MM.1S (cell line): ENCODE measurements around the gene ADCY10.

ENCODE experiments used
- CTCF ChIP-seq: fragments of 300-600 bp; sonication (generic); IDR thresholded peaks from 2 replicates; pipeline ENCODE4 v1.5.1; 2016; ENCODE audit warnings: antibody characterized with exemption, low read length, mixed read lengths
- EZH2 ChIP-seq: fragments of 300-600 bp; sonication (generic); optimal IDR thresholded peaks from 2 replicates; pipeline ENCODE3; 2017; ENCODE audit warnings: low read depth, mild to moderate bottlenecking, antibody characterized with exemption, low read length, mixed read lengths
- EZH2phosphoT487 ChIP-seq: fragments of 300-600 bp; sonication (generic); IDR thresholded peaks from 2 replicates; pipeline ENCODE4 v1.6.1; 2018; ENCODE audit warnings: antibody characterized with exemption, low read length

- TF ChIP-seq CTCF = no peak
- TF ChIP-seq EZH2 = no peak
- no peak for TF ChIP-seq EZH2phosphoT487
Observed at GRCh38 chr1:167792188-167792565, 121.8 kb downstream of the ADCY10 start.
